NT2/D1 (cell line): ENCODE data around the gene MNAT1.

Experiments
- SUZ12 ChIP-seq: IDR thresholded peaks from 2 replicates; pipeline ENCODE4 v1.6.1; 2011; ENCODE audit not compliant: insufficient read length, insufficient read depth; ENCODE audit errors: extremely low read depth
- YY1 ChIP-seq: IDR thresholded peaks from 2 replicates; pipeline ENCODE4 v1.6.1; 2011; ENCODE audit not compliant: insufficient read length, insufficient read depth
- ZNF274 ChIP-seq: IDR thresholded peaks from 2 replicates; pipeline ENCODE4 v1.6.1; 2011; ENCODE audit warnings: mild to moderate bottlenecking, low read depth, low read length

DNA sequence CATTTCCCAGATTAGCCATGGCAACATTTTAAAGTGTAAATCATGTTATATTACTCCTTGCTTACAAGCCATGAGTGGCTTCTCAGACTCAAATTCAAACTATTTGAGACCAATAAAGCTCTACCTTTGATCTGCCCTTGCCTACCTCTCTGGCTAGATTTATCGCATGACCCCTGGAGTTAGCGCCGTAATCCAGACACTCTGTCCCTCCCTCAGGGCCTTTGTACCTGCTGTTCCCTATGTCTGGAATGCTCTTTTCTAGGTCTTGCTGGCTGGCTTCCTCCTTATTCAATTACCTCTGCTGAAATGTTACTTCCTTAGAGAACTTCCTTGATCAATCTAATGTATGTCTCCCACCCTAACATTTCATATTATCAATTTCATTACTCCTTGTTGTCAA, 26.7 kb upstream of the MNAT1 start:
- no peak for TF ChIP-seq ZNF274
- TF ChIP-seq YY1, result no peak
- no peak for TF ChIP-seq SUZ12
